CD4-positive, alpha-beta T cell (primary cell): ENCODE results near the gene HAUS1. TPM values are rescaled to one million over a fixed set of nuclear protein-coding genes. Genes with fewer than 3 reads are reported as not detected.

Source experiments
- ATAC-seq: fragments of 200-7000 bp; cut with Tn5 transposase; one replicate; pipeline ENCODE4 v1.10.0; 2022; ENCODE audit warnings: mild to moderate bottlenecking; ENCODE audit not compliant: poor library complexity
- CTCF ChIA-PET: fragments of 350-600 bp; sonication (Branson Sonifier 250); formaldehyde crosslinking; loops from one replicate; lab custom pipeline; 2021; ENCODE audit warnings: antibody characterized with exemption, inconsistent platforms; lab: Charles Lee
- POLR2A ChIA-PET: fragments of 350-600 bp; sonication (Branson Sonifier 250); formaldehyde crosslinking; loops from one replicate; lab custom pipeline; 2021; ENCODE audit warnings: antibody characterized with exemption, inconsistent platforms; lab: Charles Lee
- DNase-seq, 14 experiments: peaks; one replicate each; pipeline ENCODE4 v3.0.0-alpha.2; 2013 to 2020; ENCODE audit warnings: mixed read lengths in 2 of 14
- H3K27ac ChIP-seq, 2 donors: one replicate each; pipeline versions ENCODE4 v1.5.1 to v1.7.0; 2013; ENCODE audit warnings: low read length in 2 of 2, low read depth in 1 of 2, mild to moderate bottlenecking in 1 of 2
- H3K27me3 ChIP-seq, 2 experiments: 1 replicate in 1 of 2; 2 replicates in 1 of 2; pipeline versions ENCODE4 v1.6.1 to v1.7.0; 2013; ENCODE audit warnings: low read length in 2 of 2, control low read depth in 1 of 2, mild to moderate bottlenecking in 1 of 2, moderate library complexity in 1 of 2; ENCODE audit not compliant: insufficient read depth in 2 of 2, control insufficient read depth in 1 of 2
- H3K36me3 ChIP-seq: one replicate; pipeline ENCODE4 v1.6.1; 2013; ENCODE audit warnings: low read length, control low read depth; ENCODE audit not compliant: insufficient read depth
- H3K4me1 ChIP-seq: one replicate; pipeline ENCODE4 v1.6.1; 2013; ENCODE audit warnings: low read length, control low read depth; ENCODE audit not compliant: insufficient read depth
- H3K4me3 ChIP-seq: one replicate; pipeline ENCODE4 v1.5.1; 2013; ENCODE audit warnings: mild to moderate bottlenecking, low read length, moderate library complexity
- H3K9me3 ChIP-seq, 2 experiments: 1 replicate in 1 of 2; 2 replicates in 1 of 2; pipeline versions ENCODE4 v1.6.1 to v1.7.0; 2013; ENCODE audit warnings: low read length in 2 of 2, mild to moderate bottlenecking in 2 of 2, control low read depth in 1 of 2, moderate library complexity in 1 of 2; ENCODE audit not compliant: control insufficient read depth in 1 of 2, insufficient read depth in 1 of 2
- H3K27ac Mint-ChIP-seq: one replicate; pipeline ENCODE4 v1.8.0; 2020; ENCODE audit warnings: mixed read lengths
- H3K27me3 Mint-ChIP-seq: one replicate; pipeline ENCODE4 v1.8.0; 2021; ENCODE audit warnings: mixed read lengths
- H3K36me3 Mint-ChIP-seq: one replicate; pipeline ENCODE4 v1.8.0; 2021; ENCODE audit warnings: low read depth, mixed read lengths
- H3K4me1 Mint-ChIP-seq: one replicate; pipeline ENCODE4 v1.8.0; 2021; ENCODE audit warnings: low read depth, mixed read lengths
- H3K4me3 Mint-ChIP-seq: one replicate; pipeline ENCODE4 v1.8.0; 2020; ENCODE audit warnings: mild to moderate bottlenecking, mixed read lengths
- H3K9me3 Mint-ChIP-seq: one replicate; pipeline ENCODE4 v1.8.0; 2020; ENCODE audit warnings: mixed read lengths
- intact Hi-C, 2 experiments: fragments of 100-400 bp; cut with DNase I in 1 of 2; cut with micrococcal nuclease in 1 of 2; formaldehyde crosslinking; loops; one replicate each; pipeline versions ENCODE4 v1.15.1 to v1.9.0; 2023 to 2025; cut with DNase I, micrococcal nuclease
- total RNA-seq, 174 experiments: library from RNA in 2 of 174; stranded (reverse) in 2 of 174; gene quantifications; one replicate each; pipeline ENCODE4 v1.2.3 and lab custom pipeline; 2021 to 2026
- TF ChIP-seq, protein P1 (sequence below): fragments of 200-600 bp; IDR thresholded peaks from one replicate; pipeline ENCODE4 v1.8.0; 2022; ENCODE audit warnings: antibody characterized with exemption, mild to moderate bottlenecking

Gene HAUS1
- total RNA-seq, 2 experiments from 2014 or later: 8.8 to 10.8 TPM

DNA sequence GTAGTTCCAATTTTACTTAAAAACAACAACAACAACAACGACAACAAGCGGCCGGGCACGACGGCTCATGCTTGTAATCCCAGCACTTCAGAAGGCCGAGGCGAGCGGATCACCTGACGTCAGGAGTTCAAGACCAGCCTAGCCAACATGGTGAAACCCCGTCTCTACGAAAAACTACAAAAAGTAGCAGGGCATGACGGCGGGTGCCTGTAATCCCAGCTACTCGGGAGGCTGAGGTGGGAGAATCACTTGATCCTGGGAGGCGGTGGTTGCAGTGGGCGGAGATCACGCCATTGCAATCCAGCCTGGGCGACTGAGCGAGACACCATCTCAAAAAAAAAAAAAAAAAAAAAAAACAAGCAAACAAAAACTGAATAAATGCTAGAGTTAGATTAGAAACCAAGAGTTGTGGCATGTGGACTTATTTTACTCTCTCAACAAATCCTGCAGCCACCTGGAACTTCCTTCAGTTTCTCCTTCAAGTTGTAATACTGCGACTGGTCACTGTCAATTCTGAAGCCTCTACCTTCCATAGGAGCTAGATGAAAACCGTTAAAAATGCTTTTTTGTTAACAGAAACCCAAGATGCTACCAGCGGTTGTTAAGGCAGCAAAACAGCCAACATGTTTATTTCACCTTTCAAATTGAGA, 7.4 kb upstream of the HAUS1 start:
- intact Hi-C loops: loop anchor here in 1 of 2 experiments (2.0 kb wide), 1 partner anchor 130 kb away; the partner anchor contains the start of gene EPG5
- peak overlapping the region; percentile 99 for H3K27ac Mint-ChIP-seq

DNA sequence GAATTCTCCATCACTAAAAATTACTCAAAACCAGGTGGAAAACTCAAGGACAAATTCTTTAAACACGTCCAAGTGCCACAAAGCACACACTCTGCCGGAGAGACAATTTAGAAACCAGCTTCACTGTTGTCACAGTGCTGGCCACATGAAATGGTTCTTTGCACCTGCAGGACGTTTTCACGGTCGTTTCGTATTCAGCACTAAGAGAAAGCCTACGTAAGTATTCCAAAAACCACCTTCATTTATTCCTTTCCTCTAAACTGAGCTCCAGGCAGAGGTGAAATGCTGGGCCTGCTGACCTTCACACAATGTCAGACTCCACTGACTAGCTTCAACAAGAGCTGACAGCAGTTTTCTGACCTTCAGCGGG, 6.8 kb upstream of the HAUS1 start:
- Histone ChIP-seq H3K4me3 (peak overlapping the region; percentile 82), H3K27me3 (no peaks in the 10 kb centered on the region), H3K36me3 (peaks cover 27% of the 10 kb centered on the region), H3K27ac (peak overlapping the region; percentile 74 to 77), H3K9me3 (no peaks in the 10 kb centered on the region), H3K4me1 (peaks cover 44% of the 10 kb centered on the region)
- Mint-ChIP-seq H3K36me3 (peaks cover 43% of the 10 kb centered on the region), H3K4me3 (peak overlapping the region; percentile 100), H3K27ac (peak overlapping the region; percentile 99), H3K4me1 (peaks cover 34% of the 10 kb centered on the region), H3K27me3 (no peaks in the 10 kb centered on the region), H3K9me3 (no peaks in the 10 kb centered on the region)
- ChIA-PET POLR2A (interaction anchor here (0.6 to 1.1 kb wide), 2 partner anchors 14 to 23 kb away, joined by 3 to 5 read pairs; no protein-coding TSS in a partner anchor), CTCF (interaction anchor here (0.7 to 2.4 kb wide), 5 partner anchors 10 to 76 kb away, joined by 3 to 14 read pairs (median 6); a partner anchor contains a TSS)
- peak; percentile 19 for ATAC-seq
- TF ChIP-seq, protein P1, sequence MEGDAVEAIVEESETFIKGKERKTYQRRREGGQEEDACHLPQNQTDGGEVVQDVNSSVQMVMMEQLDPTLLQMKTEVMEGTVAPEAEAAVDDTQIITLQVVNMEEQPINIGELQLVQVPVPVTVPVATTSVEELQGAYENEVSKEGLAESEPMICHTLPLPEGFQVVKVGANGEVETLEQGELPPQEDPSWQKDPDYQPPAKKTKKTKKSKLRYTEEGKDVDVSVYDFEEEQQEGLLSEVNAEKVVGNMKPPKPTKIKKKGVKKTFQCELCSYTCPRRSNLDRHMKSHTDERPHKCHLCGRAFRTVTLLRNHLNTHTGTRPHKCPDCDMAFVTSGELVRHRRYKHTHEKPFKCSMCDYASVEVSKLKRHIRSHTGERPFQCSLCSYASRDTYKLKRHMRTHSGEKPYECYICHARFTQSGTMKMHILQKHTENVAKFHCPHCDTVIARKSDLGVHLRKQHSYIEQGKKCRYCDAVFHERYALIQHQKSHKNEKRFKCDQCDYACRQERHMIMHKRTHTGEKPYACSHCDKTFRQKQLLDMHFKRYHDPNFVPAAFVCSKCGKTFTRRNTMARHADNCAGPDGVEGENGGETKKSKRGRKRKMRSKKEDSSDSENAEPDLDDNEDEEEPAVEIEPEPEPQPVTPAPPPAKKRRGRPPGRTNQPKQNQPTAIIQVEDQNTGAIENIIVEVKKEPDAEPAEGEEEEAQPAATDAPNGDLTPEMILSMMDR: no peak
- intact Hi-C loops: loop anchor here in 1 of 2 experiments (2.0 kb wide), 1 partner anchor 131 kb away; the partner anchor contains the start of gene EPG5
- peak in 4 of 14 experiments; percentile 14 to 62 (median 46) for DNase-seq

More for the DNA sequence above, 7.4 kb upstream of the HAUS1 start:
- H3K27ac ChIP-seq: peak overlapping the region; percentile 74 to 77
- H3K9me3 Mint-ChIP-seq: no peaks in the 10 kb centered on the region
- ChIA-PET POLR2A (interaction anchor here (0.6 to 1.1 kb wide), 2 partner anchors 14 to 23 kb away, joined by 3 to 5 read pairs; no protein-coding TSS in a partner anchor), CTCF (interaction anchor here (0.7 to 2.4 kb wide), 5 partner anchors 11 to 390 kb away, joined by 3 to 14 read pairs (median 6); a partner anchor contains a TSS)
- DNase-seq: peak in 2 of 14 experiments; percentile 10 to 25
- H3K27me3 ChIP-seq: no peaks in the 10 kb centered on the region
- H3K4me1 Mint-ChIP-seq: peaks cover 35% of the 10 kb centered on the region
- H3K36me3 Mint-ChIP-seq: peaks cover 50% of the 10 kb centered on the region
- peaks cover 46% of the 10 kb centered on the region for H3K4me1 ChIP-seq
- H3K4me3 Mint-ChIP-seq: peak overlapping the region; percentile 100
- peak overlapping the region; percentile 82 for H3K4me3 ChIP-seq
- ATAC-seq: no peak
- TF ChIP-seq, protein P1: no peak
- peaks cover 33% of the 10 kb centered on the region for H3K36me3 ChIP-seq
- no peaks in the 10 kb centered on the region for H3K27me3 Mint-ChIP-seq
- no peaks in the 10 kb centered on the region for H3K9me3 ChIP-seq

DNA sequence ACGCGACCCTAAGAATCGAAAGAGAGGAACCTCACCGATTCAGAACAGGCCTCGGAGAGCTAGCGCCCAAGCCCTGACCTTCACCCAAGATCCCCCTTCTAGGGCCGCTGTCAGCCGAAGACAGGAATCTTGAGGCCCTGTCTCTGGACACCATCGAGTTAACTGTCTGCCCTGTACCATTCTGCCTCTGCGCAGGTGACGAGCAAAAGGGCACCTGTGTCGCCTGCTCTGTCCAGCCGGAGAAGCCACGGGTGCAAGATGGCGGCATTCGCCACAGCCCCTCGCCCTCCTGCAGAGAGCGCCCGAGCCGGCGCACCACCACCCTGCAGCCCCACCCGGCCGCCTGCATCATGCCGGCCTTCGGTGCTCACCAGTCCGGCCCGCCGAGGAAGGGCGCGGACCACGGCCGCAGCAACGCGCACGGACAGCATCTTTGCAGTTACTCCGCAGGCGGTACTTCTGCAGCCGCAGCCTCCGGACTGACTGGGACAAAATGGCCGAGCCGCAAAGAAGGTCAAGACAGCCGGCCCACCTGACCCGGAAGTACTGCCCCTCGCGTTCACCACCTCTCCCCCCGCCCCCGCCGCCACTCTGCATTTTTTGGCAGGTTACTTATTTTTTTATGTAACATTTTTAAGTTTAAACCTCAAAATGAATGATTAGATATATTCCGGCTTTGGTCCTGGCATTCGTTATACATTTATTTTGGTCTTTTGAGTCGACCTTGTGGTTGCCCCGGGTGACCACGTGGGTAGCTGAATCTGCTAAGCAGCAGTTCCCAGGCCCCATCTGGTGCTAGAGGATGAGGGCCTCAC, 6.2 kb upstream of the HAUS1 start, which contains the start of gene ATP5F1A:
Gene ATP5F1A, minus strand, starts transcription at position 496 of the 815 bp plus-strand sequence. Its CDS starts 65 bp downstream, at position 431.
- Mint-ChIP-seq H3K4me3 (peak within 1 kb of the TSS; percentile 100), H3K4me1 (peaks cover 34% of the 10 kb centered on the region), H3K36me3 (peaks cover 37% of the 10 kb centered on the region), H3K9me3 (no peaks in the 10 kb centered on the region), H3K27me3 (no peaks in the 10 kb centered on the region), H3K27ac (peak within 1 kb of the TSS; percentile 99)
- TF ChIP-seq, protein P1: no peak
- Histone ChIP-seq H3K4me3 (peak within 1 kb of the TSS; percentile 82), H3K27ac (peak within 1 kb of the TSS; percentile 74 to 77), H3K4me1 (peaks cover 41% of the 10 kb centered on the region), H3K36me3 (peaks cover 21% of the 10 kb centered on the region), H3K27me3 (no peaks in the 10 kb centered on the region), H3K9me3 (no peaks in the 10 kb centered on the region)
- ATAC-seq (peak; percentile 84), DNase-seq (peak; percentile 76 to 93 (median 82))
- intact Hi-C loops: loop anchor here in 1 of 2 experiments (2.0 kb wide), 1 partner anchor 131 kb away; the partner anchor contains the start of gene EPG5
- CTCF ChIA-PET: interaction anchor here (0.7 to 2.4 kb wide), 5 partner anchors 9 to 76 kb away, joined by 3 to 14 read pairs (median 6); a partner anchor contains a TSS
- POLR2A ChIA-PET: interaction anchor here (0.5 to 1.2 kb wide), 5 partner anchors 9 to 141 kb away, joined by 3 to 9 read pairs (median 5); a partner anchor contains a TSS
